H1 (cell line): ENCODE data around the gene IQCF2. TPM values are rescaled to one million over a fixed set of nuclear protein-coding genes. Genes with fewer than 3 reads are reported as not detected.

Source experiments
- CTCF ChIA-PET: fragments of 300-600 bp; sonication (Branson Sonifier 250); formaldehyde crosslinking; loops from one replicate; lab custom pipeline; 2021; ENCODE audit not compliant: partially characterized antibody; lab: Charles Lee
- POLR2A ChIA-PET: fragments of 300-600 bp; sonication (Branson Sonifier 250); formaldehyde crosslinking; loops from one replicate; lab custom pipeline; 2021; ENCODE audit warnings: inconsistent platforms; ENCODE audit not compliant: partially characterized antibody; lab: Charles Lee
- DNase-seq, 2 experiments: peaks; one replicate each; pipeline versions ENCODE4 v3.0.0 to v3.0.0-alpha.2; 2010 to 2022; ENCODE audit warnings: low spot score in 2 of 2, low read depth in 1 of 2, mixed read lengths in 1 of 2
- FAIRE-seq: peaks from 2 replicates; lab custom pipeline; 2011; peaks lifted over from hg19 to GRCh38; lab: Jason Lieb, UNC
- H2AFZ ChIP-seq: 2 replicates; pipeline ENCODE4 v1.8.1; 2012; ENCODE audit warnings: low read length, inconsistent platforms
- H2AK5ac ChIP-seq: 2 replicates; pipeline ENCODE4 v1.6.1; 2013; ENCODE audit warnings: low read depth, low read length
- H2BK120ac ChIP-seq: replicated peaks from 2 replicates; pipeline ENCODE3; 2013; ENCODE audit warnings: low read depth, low read length, inconsistent platforms
- H2BK12ac ChIP-seq: 2 replicates; pipeline ENCODE4 v1.6.1; 2013; ENCODE audit warnings: low read depth, low read length
- H2BK15ac ChIP-seq: 2 replicates; pipeline ENCODE4 v1.6.1; 2013; ENCODE audit warnings: low read length
- H2BK20ac ChIP-seq: 2 replicates; pipeline ENCODE4 v1.6.1; 2013; ENCODE audit warnings: low read length
- H2BK5ac ChIP-seq: 2 replicates; pipeline ENCODE4 v1.6.1; 2013; ENCODE audit warnings: low read depth, low read length
- H3K14ac ChIP-seq: 2 replicates; pipeline ENCODE4 v1.6.1; 2013; ENCODE audit warnings: inconsistent platforms; ENCODE audit not compliant: insufficient read length
- H3K18ac ChIP-seq: 2 replicates; pipeline ENCODE4 v1.6.1; 2013; ENCODE audit warnings: low read length; ENCODE audit errors: extremely low read depth
- H3K23ac ChIP-seq: 2 replicates; pipeline ENCODE4 v1.6.1; 2013; ENCODE audit warnings: inconsistent platforms; ENCODE audit not compliant: insufficient read length
- H3K23me2 ChIP-seq: 2 replicates; pipeline ENCODE4 v1.6.1; 2013; ENCODE audit warnings: low read depth, low read length
- H3K27ac ChIP-seq: 2 replicates; pipeline ENCODE4 v1.6.1; 2011; ENCODE audit warnings: low read depth, low read length, inconsistent platforms
- H3K27me3 ChIP-seq, 4 experiments: replicated peaks in 1 of 4; 1 replicate in 1 of 4; 2 replicates in 3 of 4; pipeline versions ENCODE4 v1.6.1 to v1.8.1; 2011 to 2013; ENCODE audit warnings: low read length in 3 of 4, mild to moderate bottlenecking in 3 of 4, inconsistent platforms in 2 of 4, mixed read lengths in 2 of 4, moderate library complexity in 1 of 4; ENCODE audit not compliant: control insufficient read depth in 3 of 4, insufficient read depth in 3 of 4; ENCODE audit errors: extremely low read depth in 1 of 4
- H3K36me3 ChIP-seq, 4 experiments: 2 replicates each; pipeline versions ENCODE4 v1.6.1 to v1.8.1; 2011 to 2013; ENCODE audit warnings: mild to moderate bottlenecking in 4 of 4, low read length in 3 of 4, moderate library complexity in 2 of 4, control low read depth in 1 of 4, inconsistent platforms in 1 of 4; ENCODE audit not compliant: insufficient read depth in 4 of 4, control insufficient read depth in 2 of 4
- H3K4ac ChIP-seq: replicated peaks from 2 replicates; pipeline ENCODE3; 2013; ENCODE audit warnings: low read length, low read depth, mixed read lengths, inconsistent platforms; ENCODE audit not compliant: insufficient read length
- H3K4me1 ChIP-seq, 4 experiments: replicated peaks in 1 of 4; 1 replicate in 1 of 4; 2 replicates in 3 of 4; pipeline versions ENCODE4 v1.6.1 to v1.8.1; 2011 to 2013; ENCODE audit warnings: low read length in 3 of 4, inconsistent platforms in 2 of 4, mixed read lengths in 1 of 4; ENCODE audit not compliant: insufficient read depth in 4 of 4, control insufficient read depth in 3 of 4
- H3K4me2 ChIP-seq, 2 experiments: 2 replicates each; pipeline versions ENCODE4 v1.6.1 to v1.8.1; 2011 to 2013; ENCODE audit warnings: low read depth in 2 of 2, low read length in 2 of 2, control low read depth in 1 of 2, inconsistent platforms in 1 of 2, mild to moderate bottlenecking in 1 of 2; ENCODE audit not compliant: insufficient read depth in 1 of 2
- H3K4me3 ChIP-seq, 4 experiments: fragments of 200-600, 300-600 bp in 1 of 4; sonication (generic), shearing (Covaris generic), sonication (Bioruptor Twin) in 1 of 4; 2 replicates each; pipeline versions ENCODE4 v1.5.1 to v1.8.1; 2011 to 2016; ENCODE audit warnings: low read length in 4 of 4, low read depth in 3 of 4, control low read depth in 2 of 4, inconsistent platforms in 2 of 4, mild to moderate bottlenecking in 2 of 4, mixed read lengths in 1 of 4, moderate library complexity in 1 of 4; ENCODE audit not compliant: insufficient read depth in 2 of 4; ENCODE audit errors: extremely low read depth in 1 of 4
- H3K56ac ChIP-seq: replicated peaks from 2 replicates; pipeline ENCODE3; 2013; ENCODE audit warnings: low read depth, mild to moderate bottlenecking, mixed read lengths, low read length, inconsistent platforms; ENCODE audit not compliant: insufficient read length
- H3K79me1 ChIP-seq: 2 replicates; pipeline ENCODE4 v1.6.1; 2013; ENCODE audit warnings: low read depth, low read length, control low read depth
- H3K79me2 ChIP-seq, 2 experiments: 2 replicates each; pipeline versions ENCODE4 v1.6.1 to v1.8.1; 2012 to 2013; ENCODE audit warnings: low read length in 2 of 2, mild to moderate bottlenecking in 2 of 2, inconsistent platforms in 1 of 2; ENCODE audit not compliant: insufficient read depth in 2 of 2, control insufficient read depth in 1 of 2
- H3K9ac ChIP-seq, 4 experiments: replicated peaks in 1 of 4; 1 replicate in 1 of 4; 2 replicates in 3 of 4; pipeline versions ENCODE4 v1.6.1 to v1.8.1; 2011 to 2013; ENCODE audit warnings: low read depth in 3 of 4, low read length in 3 of 4, control low read depth in 2 of 4, mild to moderate bottlenecking in 2 of 4, moderate library complexity in 2 of 4, inconsistent platforms in 1 of 4; ENCODE audit errors: extremely low read depth in 1 of 4
- H3K9me3 ChIP-seq, 2 experiments: 2 replicates each; pipeline versions ENCODE4 v1.6.1 to v1.8.1; 2012 to 2013; ENCODE audit warnings: mild to moderate bottlenecking in 2 of 2, moderate library complexity in 2 of 2, control low read depth in 1 of 2, inconsistent platforms in 1 of 2, low read depth in 1 of 2, low read length in 1 of 2, mixed read lengths in 1 of 2; ENCODE audit not compliant: insufficient read depth in 2 of 2
- H4K20me1 ChIP-seq, 2 experiments: replicated peaks in 1 of 2; 2 replicates each; pipeline versions ENCODE3 to v1.8.1; 2011 to 2013; ENCODE audit warnings: inconsistent platforms in 2 of 2, low read length in 2 of 2, mild to moderate bottlenecking in 1 of 2; ENCODE audit not compliant: insufficient read depth in 2 of 2, control insufficient read depth in 1 of 2
- H4K5ac ChIP-seq: 2 replicates; pipeline ENCODE4 v1.6.1; 2013; ENCODE audit warnings: low read length, low read depth, mixed read lengths, inconsistent platforms; ENCODE audit not compliant: insufficient read length
- H4K8ac ChIP-seq: 2 replicates; pipeline ENCODE4 v1.8.0; 2013; ENCODE audit warnings: mild to moderate bottlenecking, moderate library complexity, low read length, inconsistent platforms; ENCODE audit not compliant: insufficient read depth; ENCODE audit errors: extremely low read depth
- H4K91ac ChIP-seq: replicated peaks from 2 replicates; pipeline ENCODE3; 2013; ENCODE audit warnings: low read length, mixed read lengths, inconsistent platforms; ENCODE audit not compliant: insufficient read length
- ASH2L ChIP-seq: fragments of 200-600, 300-600 bp; sonication (generic); IDR thresholded peaks from one replicate; pipeline ENCODE4 v1.7.1; 2017; ENCODE audit warnings: low read length
- CBX8 ChIP-seq: fragments of 300-800, 300-1000 bp; sonication (generic); IDR thresholded peaks from 2 replicates; pipeline ENCODE4 v1.7.1; 2016; ENCODE audit warnings: low read depth, low read length, borderline replicate concordance
- CEBPB ChIP-seq: IDR thresholded peaks from 2 replicates; pipeline ENCODE4 v1.6.1; 2012; ENCODE audit warnings: low read depth, low read length
- CHD1 ChIP-seq: IDR thresholded peaks from 2 replicates; pipeline ENCODE4 v1.6.1; 2012; ENCODE audit warnings: low read depth, low read length, improper control_type of control experiment
- CHD2 ChIP-seq: IDR thresholded peaks from 2 replicates; pipeline ENCODE4 v1.6.1; 2012; ENCODE audit warnings: low read length, improper control_type of control experiment
- FOSL1 ChIP-seq: IDR thresholded peaks from 2 replicates; pipeline ENCODE4 v1.6.1; 2011; ENCODE audit warnings: mild to moderate bottlenecking, low read depth, low read length, moderate library complexity; ENCODE audit not compliant: insufficient read depth
- JUND ChIP-seq: IDR thresholded peaks from 2 replicates; pipeline ENCODE4 v1.6.1; 2011; ENCODE audit warnings: mild to moderate bottlenecking, improper control_type of control experiment, low read length
- NANOG ChIP-seq: IDR thresholded peaks from 2 replicates; pipeline ENCODE4 v1.6.1; 2011; ENCODE audit warnings: low read length, low read depth, mild to moderate bottlenecking, inconsistent platforms; ENCODE audit not compliant: insufficient read depth, poor library complexity, severe bottlenecking
- NRF1 ChIP-seq: IDR thresholded peaks from 2 replicates; pipeline ENCODE4 v1.6.1; 2011; ENCODE audit warnings: mild to moderate bottlenecking, low read depth, low read length, improper control_type of control experiment
- PHF8 ChIP-seq: fragments of 200-600 bp; sonication (generic); conservative IDR thresholded peaks from 2 replicates; pipeline ENCODE4 v1.7.1; 2012; ENCODE audit warnings: low read depth, mild to moderate bottlenecking, inconsistent platforms, low read length, moderate library complexity
- RFX5 ChIP-seq: IDR thresholded peaks from 2 replicates; pipeline ENCODE4 v1.6.1; 2011; ENCODE audit warnings: low read depth, low read length, improper control_type of control experiment, borderline replicate concordance
- TBP ChIP-seq: IDR thresholded peaks from 2 replicates; pipeline ENCODE4 v1.6.1; 2011; ENCODE audit warnings: low read depth, low read length, improper control_type of control experiment
- YY1 ChIP-seq: IDR thresholded peaks from 2 replicates; pipeline ENCODE4 v1.6.1; 2011; ENCODE audit warnings: low read depth, mild to moderate bottlenecking, low read length
- ZNF274 ChIP-seq: IDR thresholded peaks from 2 replicates; pipeline ENCODE4 v1.7.0; 2012; ENCODE audit warnings: low read length, borderline replicate concordance; ENCODE audit errors: extremely low read depth
- WGBS, 2 experiments: shearing (Covaris generic) in 1 of 2; methylation state at CpG; one replicate each; pipeline versions ENCODE4 v1.1.6 to v1.1.7; 2013 to 2015; ENCODE audit warnings: low lambda C conversion rate in 2 of 2, mixed read lengths in 2 of 2, inconsistent platforms in 1 of 2, low coverage in 1 of 2, missing lambda C conversion rate in 1 of 2; ENCODE audit not compliant: insufficient replicate concordance in 2 of 2, insufficient coverage in 1 of 2, insufficient read length in 1 of 2; ENCODE audit errors: extremely low coverage in 1 of 2, missing lambda C conversion rate in 1 of 2; 5-methylcytosine and 5-hydroxymethylcytosine counted together
- polyA plus RNA-seq, 7 experiments: library from polyadenylated mRNA; depleted of rRNA in 3 of 7; stranded (reverse) in 5 of 7; unstranded in 2 of 7; fragments of >200 nt in 5 of 7; fragments of 200-250 nt in 2 of 7; gene quantifications; 1 replicate in 5 of 7; 2 replicates in 1 of 7; 4 replicates in 1 of 7; pipeline versions ENCODE4 v1.2.1 to v1.2.3, GENCODE V29; 2011 to 2013; ENCODE audit warnings: missing spikeins in 2 of 7, mixed read lengths in 2 of 7
- total RNA-seq: library from RNA; stranded (reverse); fragmentation: NEBNext Ultra II Directional; extraction: Animal tissue kit (Norgen Biotek cat#: 25700); gene quantifications from 2 replicates; pipeline ENCODE4 v1.2.1, GENCODE V29; 2021

Gene IQCF2
- total and polyA plus RNA-seq, 2 of the 8 experiments (the other 6 are each of a cell fraction or from before 2014, with no cell fraction given), result not detected

- Histone ChIP-seq H3K9ac (no peak overlapping the region), H3K56ac (no peak overlapping the region), H3K4me2 (no peak overlapping the region), H2AFZ (no peak overlapping the region), H4K91ac (no peak overlapping the region), H2BK15ac (no peak overlapping the region), H3K14ac (no peak overlapping the region), H3K79me2 (no peaks in the 10 kb centered on the region), H4K8ac (no peak overlapping the region), H3K23me2 (no peaks in the 10 kb centered on the region; the same call in 1 of the 2 replicates), H3K18ac (no peak overlapping the region), H2AK5ac (no peak overlapping the region), H4K5ac (no peak overlapping the region), H3K79me1 (no peaks in the 10 kb centered on the region), H3K36me3 (no peaks in the 10 kb centered on the region), H2BK12ac (no peak overlapping the region), H2BK5ac (no peak overlapping the region), H3K27me3 (no peaks in the 10 kb centered on the region; a peak in 3 of 7 replicates), H3K27ac (no peak overlapping the region), H3K4ac (no peak overlapping the region), H3K4me1 (no peaks in the 10 kb centered on the region), H2BK20ac (no peak overlapping the region), H3K9me3 (no peaks in the 10 kb centered on the region), H3K23ac (no peak overlapping the region), H3K4me3 (no peak overlapping the region), H4K20me1 (no peaks in the 10 kb centered on the region), H2BK120ac (no peak overlapping the region)
- POLR2A ChIA-PET, result no interaction called here
- DNase-seq (no peak), FAIRE-seq (no peak)
- 88% methylated on average over 7 of the region's 7 CpGs; no CpG with 5 or more reads in 1 of the 2 experiments for WGBS, 2 experiments
- CTCF ChIA-PET, result interaction anchor here (1.7 kb wide), 1 partner anchor 71 kb away, joined by 5 read pairs; no protein-coding TSS in a partner anchor
- TF ChIP-seq CHD1 (no peak), PHF8 (no peak), FOSL1 (no peak), CHD2 (no peak), NRF1 (no peak), CBX8 (no peak), TBP (no peak), CEBPB (no peak), NANOG (no peak), ZNF274 (no peak), RFX5 (no peak), ASH2L (no peak), YY1 (no peak), JUND (no peak)
Observed at GRCh38 chr3:51891242-51892039, 30.0 kb downstream of the IQCF2 start.
